ENCODE measurements around the gene DES. TPM values are rescaled to one million over a fixed set of nuclear protein-coding genes. Genes with fewer than 3 reads are reported as not detected.

The DES gene
- total RNA-seq, 1 donor from 2014 or later: not detected

GRCh38 chr2:219465659-219466561 is 47.7 kb downstream of the DES start:
- Mint-ChIP-seq H3K4me1 (no peaks in the 10 kb centered on the region), H3K36me3 (ENCODE audit: low read depth) (no peaks in the 10 kb centered on the region), H3K9me3 (no peaks in the 10 kb centered on the region), H3K4me3 (no peak overlapping the region), H3K27me3 (no peaks in the 10 kb centered on the region), H3K27ac (no peak overlapping the region)
- intact Hi-C loops (cut with micrococcal nuclease): no loop called here
- DNase-seq: no peak

DNA sequence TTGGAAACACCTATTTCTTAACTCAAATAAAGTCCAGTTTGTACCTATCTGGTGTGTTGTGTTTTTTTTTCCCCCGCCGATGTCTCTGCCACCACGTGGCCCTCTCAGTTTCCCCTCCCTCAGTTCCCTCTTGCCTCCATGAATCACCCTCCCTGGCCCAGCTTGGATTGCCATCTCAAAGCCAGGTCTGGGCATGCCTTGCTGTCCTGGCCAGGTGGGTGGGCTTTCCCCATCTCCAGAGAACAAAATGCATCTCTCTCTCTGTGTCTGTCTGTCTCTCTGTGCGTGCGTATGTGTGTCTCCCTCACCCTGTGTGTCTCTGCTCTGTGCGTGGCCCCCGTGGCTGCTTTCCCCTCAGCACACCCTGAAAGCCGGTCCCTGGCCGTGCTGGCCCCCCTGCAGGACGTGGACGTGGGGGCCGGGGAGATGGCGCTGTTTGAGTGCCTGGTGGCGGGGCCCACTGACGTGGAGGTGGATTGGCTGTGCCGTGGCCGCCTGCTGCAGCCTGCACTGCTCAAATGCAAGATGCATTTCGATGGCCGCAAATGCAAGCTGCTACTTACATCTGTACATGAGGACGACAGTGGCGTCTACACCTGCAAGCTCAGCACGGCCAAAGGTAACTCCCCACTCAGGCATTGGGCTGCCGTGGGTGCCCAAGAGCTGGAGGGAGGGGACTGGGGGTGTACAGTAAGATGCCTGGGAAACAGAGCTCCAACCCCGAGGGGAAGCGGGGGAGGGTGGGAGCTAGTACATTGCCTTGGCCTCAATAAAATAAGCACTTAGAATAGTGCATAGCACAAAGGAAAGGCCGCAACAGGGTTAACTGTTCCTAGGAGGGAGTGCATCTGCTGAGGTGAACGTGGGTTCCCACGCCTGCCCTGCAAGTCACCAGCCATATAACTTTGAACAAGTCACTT is 48.9 kb downstream of the DES start:
- Mint-ChIP-seq H3K27ac (no peak overlapping the region), H3K27me3 (no peaks in the 10 kb centered on the region), H3K4me3 (no peak overlapping the region), H3K9me3 (no peaks in the 10 kb centered on the region), H3K4me1 (no peaks in the 10 kb centered on the region), H3K36me3 (ENCODE audit: low read depth) (no peaks in the 10 kb centered on the region)
- no peak for DNase-seq
- intact Hi-C loops (cut with micrococcal nuclease): no loop called here

- Mint-ChIP-seq H3K4me1 (no peaks in the 10 kb centered on the region), H3K4me3 (no peak overlapping the region), H3K27ac (no peak overlapping the region), H3K9me3 (no peaks in the 10 kb centered on the region), H3K36me3 (ENCODE audit: low read depth) (no peaks in the 10 kb centered on the region), H3K27me3 (no peaks in the 10 kb centered on the region)
- intact Hi-C loops (cut with micrococcal nuclease): no loop called here
- no peak for DNase-seq
Measured at GRCh38 chr2:219467736-219468075, 49.5 kb downstream of the DES start.

GRCh38 chr2:219468410-219469185 is 50.4 kb downstream of the DES start:
- no peaks in the 10 kb centered on the region for H3K27me3 Mint-ChIP-seq
- no peak overlapping the region for H3K27ac Mint-ChIP-seq
- no peaks in the 10 kb centered on the region for H3K9me3 Mint-ChIP-seq
- intact Hi-C loops (cut with micrococcal nuclease): no loop called here
- no peaks in the 10 kb centered on the region for H3K36me3 Mint-ChIP-seq (ENCODE audit: low read depth)
- no peaks in the 10 kb centered on the region for H3K4me1 Mint-ChIP-seq
- no peak overlapping the region for H3K4me3 Mint-ChIP-seq
- no peak for DNase-seq

DNA sequence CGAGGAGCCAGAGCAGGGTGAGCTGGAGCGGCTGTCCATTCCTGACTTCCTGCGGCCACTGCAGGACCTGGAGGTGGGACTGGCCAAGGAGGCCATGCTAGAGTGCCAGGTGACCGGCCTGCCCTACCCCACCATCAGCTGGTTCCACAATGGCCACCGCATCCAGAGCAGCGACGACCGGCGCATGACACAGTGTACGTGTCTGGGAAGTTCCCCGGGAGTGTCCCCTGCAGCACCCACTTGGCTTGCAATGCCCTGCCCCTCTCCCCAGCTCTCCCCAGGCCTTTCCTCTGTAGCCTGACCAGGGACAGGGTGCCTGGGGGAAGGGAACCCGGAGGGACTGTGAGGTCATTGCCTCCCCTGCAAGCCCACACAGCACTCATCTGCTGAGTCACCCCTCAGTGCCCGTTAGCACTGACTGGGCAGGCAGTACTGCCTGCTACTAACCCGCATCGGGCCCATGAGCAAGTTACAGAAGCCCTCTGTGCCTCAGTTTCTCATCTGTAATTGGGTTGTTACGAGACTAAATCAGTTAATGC is 51.1 kb downstream of the DES start:
- Mint-ChIP-seq H3K27me3 (no peaks in the 10 kb centered on the region), H3K36me3 (ENCODE audit: low read depth) (no peaks in the 10 kb centered on the region), H3K27ac (no peak overlapping the region), H3K9me3 (no peaks in the 10 kb centered on the region), H3K4me3 (no peak overlapping the region), H3K4me1 (no peaks in the 10 kb centered on the region)
- DNase-seq: no peak
- intact Hi-C loops (cut with micrococcal nuclease): no loop called here

GRCh38 chr2:219470429-219470828 is 52.3 kb downstream of the DES start:
- no peak overlapping the region for H3K4me3 Mint-ChIP-seq
- no peak for DNase-seq
- intact Hi-C loops (cut with micrococcal nuclease): no loop called here
- H3K9me3 Mint-ChIP-seq: no peaks in the 10 kb centered on the region
- H3K4me1 Mint-ChIP-seq: no peaks in the 10 kb centered on the region
- H3K27ac Mint-ChIP-seq: no peak overlapping the region
- no peaks in the 10 kb centered on the region for H3K27me3 Mint-ChIP-seq
- no peaks in the 10 kb centered on the region for H3K36me3 Mint-ChIP-seq (ENCODE audit: low read depth)

DNA sequence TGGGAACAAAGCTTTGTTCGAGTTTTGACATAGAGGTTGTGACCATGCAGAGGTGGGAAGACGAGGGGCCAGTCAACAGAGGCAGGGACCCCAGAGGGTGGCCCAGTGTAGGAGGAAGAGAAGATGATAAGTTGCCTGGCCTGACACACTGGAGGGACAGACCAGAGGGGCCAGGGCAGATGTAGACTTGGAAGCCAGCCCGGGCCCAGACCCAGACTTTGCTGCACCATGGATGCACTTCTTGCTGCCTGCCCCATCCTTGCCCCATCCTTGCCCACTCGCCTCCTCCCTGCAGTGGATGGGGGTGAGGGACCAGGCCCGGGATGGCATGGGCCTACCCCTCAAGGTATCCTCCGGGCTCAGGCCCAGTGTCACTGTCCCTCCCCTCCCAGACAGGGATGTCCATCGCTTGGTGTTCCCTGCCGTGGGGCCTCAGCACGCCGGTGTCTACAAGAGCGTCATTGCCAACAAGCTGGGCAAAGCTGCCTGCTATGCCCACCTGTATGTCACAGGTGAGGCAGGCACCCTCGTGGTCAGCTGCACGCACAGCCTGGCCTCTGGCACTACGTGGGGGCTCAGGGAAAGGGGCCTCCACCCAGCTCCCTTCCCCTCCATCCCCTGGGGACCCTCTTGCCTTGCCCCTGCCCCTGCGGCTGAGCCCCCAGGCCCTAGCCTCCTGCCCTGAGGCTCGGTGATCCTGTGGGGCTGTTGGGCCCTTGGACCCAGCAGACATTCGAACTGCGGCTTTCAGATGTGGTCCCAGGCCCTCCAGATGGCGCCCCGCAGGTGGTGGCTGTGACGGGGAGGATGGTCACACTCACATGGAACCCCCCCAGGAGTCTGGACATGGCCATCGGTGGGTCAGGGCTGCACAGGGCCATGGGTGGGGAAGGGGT is 53.5 kb downstream of the DES start:
- no peak overlapping the region for H3K27ac Mint-ChIP-seq
- no peak overlapping the region for H3K4me3 Mint-ChIP-seq
- no peaks in the 10 kb centered on the region for H3K36me3 Mint-ChIP-seq (ENCODE audit: low read depth)
- no peaks in the 10 kb centered on the region for H3K9me3 Mint-ChIP-seq
- H3K4me1 Mint-ChIP-seq: no peaks in the 10 kb centered on the region
- intact Hi-C loops (cut with micrococcal nuclease): no loop called here
- no peak for DNase-seq
- H3K27me3 Mint-ChIP-seq: no peaks in the 10 kb centered on the region

DNA sequence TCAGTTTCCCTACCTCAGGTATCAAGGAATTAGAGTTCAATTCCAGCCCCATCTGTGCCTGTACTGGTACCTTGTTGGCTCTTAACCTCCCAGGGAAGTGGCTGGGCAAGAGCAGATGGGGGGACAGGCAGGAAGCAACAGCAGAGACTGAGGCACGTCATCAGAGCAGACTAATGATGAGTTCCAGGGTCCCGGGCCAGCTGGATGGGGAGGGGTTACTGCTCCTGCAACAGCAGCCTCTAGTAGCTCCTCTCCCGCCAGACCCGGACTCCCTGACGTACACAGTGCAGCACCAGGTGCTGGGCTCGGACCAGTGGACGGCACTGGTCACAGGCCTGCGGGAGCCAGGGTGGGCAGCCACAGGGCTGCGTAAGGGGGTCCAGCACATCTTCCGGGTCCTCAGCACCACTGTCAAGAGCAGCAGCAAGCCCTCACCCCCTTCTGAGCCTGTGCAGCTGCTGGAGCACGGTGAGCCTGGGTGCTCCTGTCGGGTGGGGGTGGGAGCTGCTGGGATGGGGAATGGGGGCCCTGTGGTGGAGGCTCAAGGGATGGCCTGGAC is 54.5 kb downstream of the DES start:
- H3K36me3 Mint-ChIP-seq (ENCODE audit: low read depth): no peaks in the 10 kb centered on the region

DNA sequence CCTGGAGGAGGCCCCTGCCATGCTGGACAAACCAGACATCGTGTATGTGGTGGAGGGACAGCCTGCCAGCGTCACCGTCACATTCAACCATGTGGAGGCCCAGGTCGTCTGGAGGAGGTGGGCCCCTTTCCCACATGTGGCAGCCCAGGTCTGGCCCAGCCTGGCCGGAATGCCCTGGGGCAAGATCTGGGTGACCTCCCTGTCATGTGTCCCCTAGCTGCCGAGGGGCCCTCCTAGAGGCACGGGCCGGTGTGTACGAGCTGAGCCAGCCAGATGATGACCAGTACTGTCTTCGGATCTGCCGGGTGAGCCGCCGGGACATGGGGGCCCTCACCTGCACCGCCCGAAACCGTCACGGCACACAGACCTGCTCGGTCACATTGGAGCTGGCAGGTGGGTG is 55.3 kb downstream of the DES start:
- intact Hi-C loops (cut with micrococcal nuclease): no loop called here
- Mint-ChIP-seq H3K27ac (no peak overlapping the region), H3K27me3 (no peaks in the 10 kb centered on the region), H3K4me1 (no peaks in the 10 kb centered on the region), H3K4me3 (no peak overlapping the region), H3K9me3 (no peaks in the 10 kb centered on the region), H3K36me3 (ENCODE audit: low read depth) (no peaks in the 10 kb centered on the region)
- DNase-seq: no peak

More for the DNA sequence above, 54.5 kb downstream of the DES start:
- intact Hi-C loops (cut with micrococcal nuclease): no loop called here
- Mint-ChIP-seq H3K9me3 (no peaks in the 10 kb centered on the region), H3K27me3 (no peaks in the 10 kb centered on the region), H3K27ac (no peak overlapping the region), H3K4me3 (no peak overlapping the region), H3K4me1 (no peaks in the 10 kb centered on the region)
- no peak for DNase-seq

DNA sequence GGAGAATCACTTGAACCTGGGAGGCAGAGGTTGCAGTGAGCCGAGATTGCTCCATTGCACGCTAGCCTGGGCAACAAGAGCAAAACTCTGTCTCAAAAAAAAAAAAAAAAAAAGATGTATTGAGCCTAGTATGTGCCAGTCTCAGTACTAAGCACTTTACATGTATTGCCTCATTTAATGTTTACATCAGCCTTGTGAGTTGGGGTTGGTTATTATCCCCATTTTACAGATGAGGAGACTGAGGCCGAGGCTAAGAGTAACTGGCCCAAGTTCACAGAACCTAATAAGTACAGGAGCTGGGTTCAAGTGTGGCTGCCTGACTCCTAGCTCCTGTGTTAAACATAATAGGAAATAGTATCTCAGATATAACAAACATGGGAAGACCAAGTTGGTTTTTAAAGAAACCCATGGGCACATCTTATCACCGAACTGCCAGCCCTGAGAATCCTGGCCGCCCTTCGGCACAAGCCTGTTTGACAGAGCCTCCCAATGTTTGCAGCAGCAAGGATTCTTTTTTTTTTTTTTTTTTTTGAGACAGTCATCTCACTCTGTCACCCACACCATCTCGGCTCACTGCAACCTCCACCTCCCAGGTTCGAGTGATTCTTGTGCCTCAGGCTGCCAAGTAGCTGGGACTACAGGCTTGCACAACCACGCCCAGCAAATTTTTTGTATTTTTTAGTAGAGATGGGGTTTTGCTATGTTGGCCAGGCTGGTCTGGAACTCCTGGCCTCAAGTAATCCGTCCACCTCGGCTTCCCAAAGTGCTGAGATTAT is 56.3 kb downstream of the DES start:
- Mint-ChIP-seq H3K9me3 (no peaks in the 10 kb centered on the region), H3K36me3 (ENCODE audit: low read depth) (no peaks in the 10 kb centered on the region), H3K4me1 (no peaks in the 10 kb centered on the region), H3K4me3 (no peak overlapping the region), H3K27ac (no peak overlapping the region), H3K27me3 (no peaks in the 10 kb centered on the region)
- DNase-seq: no peak
- intact Hi-C loops (cut with micrococcal nuclease): loop anchor here (5.0 kb wide), 1 partner anchor 72 kb away; no protein-coding TSS in a partner anchor

DNA sequence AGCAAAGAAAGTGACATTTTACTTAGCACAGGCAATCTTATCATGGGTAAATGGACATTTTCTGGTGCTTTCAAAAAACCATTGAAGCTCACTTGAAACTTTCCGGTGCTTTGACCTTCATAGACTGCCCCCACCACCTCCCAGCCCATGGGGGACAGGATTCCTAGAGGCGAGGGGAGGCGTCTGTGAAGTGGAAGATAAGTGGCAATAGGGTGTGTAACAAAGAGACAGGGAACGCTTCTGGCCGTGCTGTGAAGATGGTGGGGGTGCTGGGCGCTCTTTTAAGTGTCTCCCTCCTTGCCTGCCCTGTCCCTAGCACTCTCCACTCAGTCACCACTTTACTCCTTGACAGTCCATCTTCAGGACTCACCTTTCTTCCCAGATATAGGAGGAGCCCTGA is 57.1 kb downstream of the DES start:
- no peak for DNase-seq
- Mint-ChIP-seq H3K4me1 (no peaks in the 10 kb centered on the region), H3K4me3 (no peak overlapping the region), H3K9me3 (no peaks in the 10 kb centered on the region), H3K36me3 (ENCODE audit: low read depth) (no peaks in the 10 kb centered on the region), H3K27ac (no peak overlapping the region), H3K27me3 (no peaks in the 10 kb centered on the region)
- intact Hi-C loops (cut with micrococcal nuclease): loop anchor here (5.0 kb wide), 1 partner anchor 73 kb away; no protein-coding TSS in a partner anchor
